ENCODE results near the gene POTEF.

GRCh38 chr2:130165293-130166016 is 36.4 kb upstream of the POTEF start:
- TF ChIP-seq EZH2phosphoT487 (IDR thresholded peaks at IDR 0.05; ENCODE audit: insufficient read depth, low read depth) (no peak), EZH2 (IDR thresholded peaks at IDR 0.05; ENCODE audit: insufficient read depth, poor library complexity, severe bottlenecking) (no peak)

Data from GM23248 (cell line).